Mesenchymal stem cell (in vitro differentiated cells and primary cell): Measurements from ENCODE around the gene C11orf91.

Source experiments
- DNase-seq: peaks from one replicate; pipeline ENCODE4 v3.0.0-alpha.2; 2013
- H2AFZ ChIP-seq: one replicate; pipeline ENCODE4 v1.6.1; 2013; ENCODE audit warnings: low read depth, mild to moderate bottlenecking, control low read depth, inconsistent platforms, low read length, moderate library complexity
- H2AK5ac ChIP-seq: 2 replicates; pipeline ENCODE4 v1.6.1; 2013; ENCODE audit warnings: low read length, moderate library complexity, mild to moderate bottlenecking, inconsistent platforms; ENCODE audit not compliant: severe bottlenecking
- H2BK120ac ChIP-seq: one replicate; pipeline ENCODE4 v1.6.1; 2013; ENCODE audit warnings: low read depth, mild to moderate bottlenecking, inconsistent platforms, low read length, moderate library complexity
- H2BK12ac ChIP-seq, 2 experiments: one replicate each; pipeline ENCODE4 v1.6.1; 2013; ENCODE audit warnings: inconsistent platforms in 2 of 2, low read length in 2 of 2, mild to moderate bottlenecking in 2 of 2, moderate library complexity in 2 of 2, control low read depth in 1 of 2
- H2BK15ac ChIP-seq: one replicate; pipeline ENCODE4 v1.6.1; 2013; ENCODE audit warnings: mild to moderate bottlenecking, low read depth, inconsistent platforms; ENCODE audit not compliant: poor library complexity, severe bottlenecking
- H2BK5ac ChIP-seq: 2 replicates; pipeline ENCODE4 v1.6.1; 2013; ENCODE audit warnings: low read depth, mild to moderate bottlenecking, low read length, control low read depth, inconsistent platforms; ENCODE audit not compliant: poor library complexity, severe bottlenecking
- H3K14ac ChIP-seq, 2 experiments: one replicate each; pipeline ENCODE4 v1.6.1; 2013; ENCODE audit warnings: inconsistent platforms in 2 of 2, low read length in 2 of 2, control low read depth in 1 of 2, mild to moderate bottlenecking in 1 of 2, moderate library complexity in 1 of 2
- H3K18ac ChIP-seq, 2 experiments: one replicate each; pipeline ENCODE4 v1.6.1; 2013; ENCODE audit warnings: inconsistent platforms in 2 of 2, low read length in 2 of 2, control low read depth in 1 of 2, low read depth in 1 of 2, mild to moderate bottlenecking in 1 of 2
- H3K23ac ChIP-seq, 2 experiments: one replicate each; pipeline ENCODE4 v1.6.1; 2013; ENCODE audit warnings: inconsistent platforms in 2 of 2, low read length in 2 of 2, mild to moderate bottlenecking in 2 of 2, moderate library complexity in 2 of 2, control low read depth in 1 of 2
- H3K27ac ChIP-seq: 2 replicates; pipeline ENCODE4 v1.5.1; 2013; ENCODE audit warnings: mild to moderate bottlenecking, moderate library complexity, low read length, control low read depth, inconsistent platforms; ENCODE audit not compliant: poor library complexity, severe bottlenecking
- H3K27me3 ChIP-seq, 2 experiments: 2 replicates each; pipeline versions ENCODE4 v1.6.1 to v1.7.0; 2013; ENCODE audit warnings: low read length in 2 of 2, mild to moderate bottlenecking in 2 of 2, moderate library complexity in 2 of 2, control low read depth in 1 of 2, inconsistent platforms in 1 of 2; ENCODE audit not compliant: control insufficient read depth in 1 of 2, insufficient read depth in 1 of 2
- H3K36me3 ChIP-seq, 2 experiments: 2 replicates each; pipeline versions ENCODE4 v1.6.1 to v1.7.0; 2013; ENCODE audit warnings: low read length in 2 of 2, control low read depth in 1 of 2, inconsistent platforms in 1 of 2, low read depth in 1 of 2, mild to moderate bottlenecking in 1 of 2; ENCODE audit not compliant: insufficient read depth in 2 of 2, control insufficient read depth in 1 of 2
- H3K4ac ChIP-seq, 2 experiments: one replicate each; pipeline ENCODE4 v1.6.1; 2013; ENCODE audit warnings: inconsistent platforms in 2 of 2, low read length in 2 of 2, mild to moderate bottlenecking in 2 of 2, moderate library complexity in 2 of 2, control low read depth in 1 of 2, low read depth in 1 of 2
- H3K4me1 ChIP-seq: 2 replicates; pipeline ENCODE4 v1.6.1; 2013; ENCODE audit warnings: low read depth, low read length, control low read depth; ENCODE audit not compliant: control insufficient read depth, insufficient read depth
- H3K4me2 ChIP-seq: 2 replicates; pipeline ENCODE4 v1.6.1; 2013; ENCODE audit warnings: low read length, mild to moderate bottlenecking, inconsistent platforms; ENCODE audit not compliant: poor library complexity, severe bottlenecking
- H3K4me3 ChIP-seq, 2 experiments: 2 replicates each; pipeline versions ENCODE4 v1.5.1 to v1.7.0; 2013; ENCODE audit warnings: low read length in 2 of 2, mild to moderate bottlenecking in 2 of 2, control low read depth in 1 of 2, low read depth in 1 of 2; ENCODE audit not compliant: insufficient read depth in 1 of 2
- H3K79me1 ChIP-seq: replicated peaks from 2 replicates; pipeline ENCODE4 v1.6.1; 2013; ENCODE audit warnings: mild to moderate bottlenecking, control low read depth, low read length, inconsistent platforms; ENCODE audit not compliant: poor library complexity, severe bottlenecking
- H3K9ac ChIP-seq: 2 replicates; pipeline ENCODE4 v1.7.0; 2013; ENCODE audit warnings: mild to moderate bottlenecking, low read length, moderate library complexity
- H3K9me3 ChIP-seq: 2 replicates; pipeline ENCODE4 v1.7.0; 2013; ENCODE audit warnings: mild to moderate bottlenecking, low read length; ENCODE audit not compliant: control insufficient read depth
- H4K8ac ChIP-seq: one replicate; pipeline ENCODE4 v1.6.1; 2013; ENCODE audit warnings: inconsistent platforms, mild to moderate bottlenecking, low read length, moderate library complexity
- H4K91ac ChIP-seq: one replicate; pipeline ENCODE4 v1.6.1; 2013; ENCODE audit warnings: mild to moderate bottlenecking, low read length, inconsistent platforms
- WGBS: methylation state at CpG from one replicate; pipeline ENCODE4 v1.1.7; 2013; ENCODE audit warnings: mixed read lengths; 5-methylcytosine and 5-hydroxymethylcytosine counted together

The C11orf91 gene

GRCh38 chr11:33652431-33652830, 48.2 kb downstream of the C11orf91 start:
- Histone ChIP-seq H3K18ac (no peak overlapping the region), H3K4me2 (no peak overlapping the region), H4K91ac (no peak overlapping the region), H3K9me3 (no peaks in the 10 kb centered on the region), H3K14ac (no peak overlapping the region), H2BK5ac (no peak overlapping the region), H3K27ac (no peak overlapping the region), H2AK5ac (no peak overlapping the region), H3K9ac (no peak overlapping the region), H2BK15ac (no peak overlapping the region), H3K23ac (no peak overlapping the region), H3K4me3 (no peak overlapping the region), H2BK12ac (no peak overlapping the region), H3K4ac (no peak overlapping the region), H3K36me3 (peaks cover 5 to 41% of the 10 kb centered on the region in 2 experiments), H2AFZ (no peak overlapping the region), H2BK120ac (no peak overlapping the region), H3K79me1 (no peaks in the 10 kb centered on the region), H4K8ac (no peak overlapping the region), H3K27me3 (no peaks in the 10 kb centered on the region), H3K4me1 (peaks cover 1% of the 10 kb centered on the region)
- no peak for DNase-seq
- WGBS, result 15% methylated on average over 1 of the region's 1 CpG

GRCh38 chr11:33651990-33652389, 48.6 kb downstream of the C11orf91 start:
- no peak overlapping the region for H3K4ac ChIP-seq
- no peak overlapping the region for H3K23ac ChIP-seq
- H3K27ac ChIP-seq, result no peak overlapping the region
- H3K14ac ChIP-seq, result no peak overlapping the region
- H2BK120ac ChIP-seq, result no peak overlapping the region
- peaks cover 1% of the 10 kb centered on the region for H3K4me1 ChIP-seq
- H3K9me3 ChIP-seq, result no peaks in the 10 kb centered on the region
- peaks cover 5 to 37% of the 10 kb centered on the region in 2 experiments for H3K36me3 ChIP-seq
- no peaks in the 10 kb centered on the region for H3K79me1 ChIP-seq
- H3K18ac ChIP-seq, result no peak overlapping the region
- H2BK12ac ChIP-seq, result no peak overlapping the region
- no peak for DNase-seq
- no peak overlapping the region for H3K9ac ChIP-seq
- H2BK15ac ChIP-seq, result no peak overlapping the region
- H2AFZ ChIP-seq, result no peak overlapping the region
- H4K91ac ChIP-seq, result no peak overlapping the region
- H3K4me3 ChIP-seq, result no peak overlapping the region
- no peak overlapping the region for H3K4me2 ChIP-seq
- H4K8ac ChIP-seq, result no peak overlapping the region
- no peaks in the 10 kb centered on the region for H3K27me3 ChIP-seq
- H2BK5ac ChIP-seq, result no peak overlapping the region
- 80% methylated on average over 6 of the region's 6 CpGs for WGBS
- no peak overlapping the region for H2AK5ac ChIP-seq

- Histone ChIP-seq H3K18ac (no peak overlapping the region), H3K4me1 (peaks cover 1% of the 10 kb centered on the region), H3K14ac (no peak overlapping the region), H2BK5ac (no peak overlapping the region), H3K27me3 (no peaks in the 10 kb centered on the region), H3K27ac (no peak overlapping the region), H3K23ac (no peak overlapping the region), H3K79me1 (no peaks in the 10 kb centered on the region), H3K36me3 (peaks cover under 1 to 34% of the 10 kb centered on the region in 2 experiments), H3K9ac (no peak overlapping the region), H2BK120ac (no peak overlapping the region), H3K4me3 (no peak overlapping the region), H2AFZ (no peak overlapping the region), H3K4me2 (no peak overlapping the region), H2BK12ac (no peak overlapping the region), H3K4ac (no peak overlapping the region), H2BK15ac (no peak overlapping the region), H3K9me3 (no peaks in the 10 kb centered on the region), H4K91ac (no peak overlapping the region), H2AK5ac (no peak overlapping the region), H4K8ac (no peak overlapping the region)
- 58% methylated on average over 3 of the region's 4 CpGs for whole genome bisulfite sequencing
- no peak for DNase-seq
Measured at GRCh38 chr11:33651555-33651954, 49.1 kb downstream of the C11orf91 start.

GRCh38 chr11:33649944-33650343, 50.7 kb downstream of the C11orf91 start:
- no peak overlapping the region for H2AK5ac ChIP-seq
- no peak overlapping the region for H4K91ac ChIP-seq
- no peak overlapping the region for H3K14ac ChIP-seq
- no peak overlapping the region for H2BK5ac ChIP-seq
- no peak overlapping the region for H3K18ac ChIP-seq
- no peak overlapping the region for H2AFZ ChIP-seq
- no peak overlapping the region for H3K27ac ChIP-seq
- H3K36me3 ChIP-seq, result peaks cover 4 to 33% of the 10 kb centered on the region in 2 experiments
- no peak overlapping the region for H3K4ac ChIP-seq
- DNase-seq, result no peak
- no peak overlapping the region for H2BK15ac ChIP-seq
- no peak overlapping the region for H3K9ac ChIP-seq
- no peak overlapping the region for H3K4me2 ChIP-seq
- H4K8ac ChIP-seq, result no peak overlapping the region
- no peak overlapping the region for H3K23ac ChIP-seq
- no peaks in the 10 kb centered on the region for H3K27me3 ChIP-seq
- no peaks in the 10 kb centered on the region for H3K9me3 ChIP-seq
- no peaks in the 10 kb centered on the region for H3K4me1 ChIP-seq
- H3K4me3 ChIP-seq, result no peak overlapping the region
- no peaks in the 10 kb centered on the region for H3K79me1 ChIP-seq
- 90% methylated on average over 4 of the region's 4 CpGs for WGBS
- H2BK120ac ChIP-seq, result no peak overlapping the region
- no peak overlapping the region for H2BK12ac ChIP-seq
